Loucy (cell line): ENCODE results near the gene NCOA7.

Experiments used
- EZH2phosphoT487 ChIP-seq: fragments of 200-600 bp; IDR thresholded peaks from 2 replicates; pipeline ENCODE4 v1.6.1; 2018; ENCODE audit warnings: antibody characterized with exemption, mild to moderate bottlenecking, moderate library complexity, borderline replicate concordance
- TF ChIP-seq, protein P1 (sequence below): fragments of 200-600 bp; sonication (generic); conservative IDR thresholded peaks from 2 replicates; pipeline ENCODE4 v1.5.1; 2014; ENCODE audit warnings: mild to moderate bottlenecking, antibody characterized with exemption, low read length

DNA sequence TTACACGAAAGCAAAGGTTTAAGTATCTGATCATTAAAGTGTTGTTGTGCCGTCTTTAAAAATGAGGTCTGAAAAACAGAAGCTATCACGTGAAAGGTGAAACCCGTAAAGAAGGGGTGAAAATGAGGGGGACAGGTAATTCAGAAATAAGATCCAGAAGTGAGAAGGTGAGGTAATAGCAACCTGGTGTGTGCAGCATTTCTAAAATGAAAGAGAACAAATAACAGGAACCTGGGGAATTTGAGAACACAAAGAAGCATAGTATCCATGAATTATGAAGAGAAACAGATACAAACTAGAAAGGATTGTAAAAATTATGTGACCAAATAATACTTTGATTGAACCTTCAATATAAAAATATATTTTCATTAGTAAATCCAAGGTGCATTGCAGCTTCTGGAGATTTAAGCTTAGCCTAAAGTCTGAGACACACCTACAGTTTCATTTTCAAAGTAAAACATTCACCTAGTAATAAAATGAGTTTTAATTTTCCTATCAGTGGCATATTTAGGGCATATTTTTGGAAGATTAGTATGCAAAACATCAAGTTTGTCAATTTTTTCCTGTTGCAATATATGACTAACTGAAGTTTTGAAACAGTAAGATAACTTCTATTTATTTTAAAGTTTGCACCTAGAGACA lies 39.9 kb upstream of the NCOA7 start:
- TF ChIP-seq, protein P1, sequence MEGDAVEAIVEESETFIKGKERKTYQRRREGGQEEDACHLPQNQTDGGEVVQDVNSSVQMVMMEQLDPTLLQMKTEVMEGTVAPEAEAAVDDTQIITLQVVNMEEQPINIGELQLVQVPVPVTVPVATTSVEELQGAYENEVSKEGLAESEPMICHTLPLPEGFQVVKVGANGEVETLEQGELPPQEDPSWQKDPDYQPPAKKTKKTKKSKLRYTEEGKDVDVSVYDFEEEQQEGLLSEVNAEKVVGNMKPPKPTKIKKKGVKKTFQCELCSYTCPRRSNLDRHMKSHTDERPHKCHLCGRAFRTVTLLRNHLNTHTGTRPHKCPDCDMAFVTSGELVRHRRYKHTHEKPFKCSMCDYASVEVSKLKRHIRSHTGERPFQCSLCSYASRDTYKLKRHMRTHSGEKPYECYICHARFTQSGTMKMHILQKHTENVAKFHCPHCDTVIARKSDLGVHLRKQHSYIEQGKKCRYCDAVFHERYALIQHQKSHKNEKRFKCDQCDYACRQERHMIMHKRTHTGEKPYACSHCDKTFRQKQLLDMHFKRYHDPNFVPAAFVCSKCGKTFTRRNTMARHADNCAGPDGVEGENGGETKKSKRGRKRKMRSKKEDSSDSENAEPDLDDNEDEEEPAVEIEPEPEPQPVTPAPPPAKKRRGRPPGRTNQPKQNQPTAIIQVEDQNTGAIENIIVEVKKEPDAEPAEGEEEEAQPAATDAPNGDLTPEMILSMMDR: no peak
- no peak for TF ChIP-seq EZH2phosphoT487
